ENCODE results near the gene DYDC1. TPM values are rescaled to one million over a fixed set of nuclear protein-coding genes. Genes with fewer than 3 reads are reported as not detected.

Gene DYDC1
- polyA plus RNA-seq, 1 of the 3 experiments (the other 2 are of a cell fraction), result not detected

DNA sequence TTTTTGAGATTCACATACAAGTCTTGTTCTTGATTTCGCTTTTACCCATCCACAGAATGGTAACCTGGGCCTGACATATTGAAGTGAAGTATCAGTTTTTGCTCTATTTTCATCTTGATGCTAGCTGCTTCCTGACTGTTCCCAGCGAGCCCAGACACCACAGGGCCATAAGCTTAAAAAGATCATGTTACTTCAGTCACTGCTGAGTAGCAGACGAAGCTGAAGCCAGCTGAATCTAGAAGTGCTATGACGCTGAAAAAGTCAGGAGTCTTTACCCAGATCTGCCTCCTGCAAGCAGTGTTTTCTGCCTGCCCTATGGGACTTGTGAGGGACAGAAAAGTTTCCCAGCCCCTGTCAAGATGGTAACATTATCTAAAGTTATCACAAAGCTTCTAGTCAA is 49.1 kb upstream of the DYDC1 start:
- no peaks in the 10 kb centered on the region for H3K9me2 ChIP-seq
- H3K79me2 ChIP-seq (ENCODE audit: insufficient read depth), result no peaks in the 10 kb centered on the region
- H3K36me3 ChIP-seq (replicated peaks in 1 of 2; ENCODE audit: control insufficient read depth in 1 of 2, insufficient read depth in 2 of 2, low read length in 1 of 2), result no peaks in the 10 kb centered on the region
- no peak overlapping the region for H3K4me2 ChIP-seq
- H2AFZ ChIP-seq (ENCODE audit: low read depth), result no peak overlapping the region
- peaks cover 5% of the 10 kb centered on the region for H3F3A ChIP-seq (replicated peaks; ENCODE audit: insufficient read depth)
- H3K9me3 ChIP-seq, result no peaks in the 10 kb centered on the region
- H3K4me1 ChIP-seq (ENCODE audit: control insufficient read depth in 1 of 2, insufficient read depth in 2 of 2, low read depth in 1 of 2, low read length in 1 of 2), result peaks cover 0 to 24% of the 10 kb centered on the region in 2 experiments; a peak in 2 of 4 replicates
- ChIA-PET CTCF (interaction anchor here (0.6 to 3.5 kb wide), 6 partner anchors 8 to 100 kb away, joined by 3 to 16 read pairs (median 4); no protein-coding TSS in a partner anchor), POLR2A (no interaction called here)
- no peaks in the 10 kb centered on the region for H3K27me3 ChIP-seq (ENCODE audit: insufficient read depth)
- TF ChIP-seq, protein P1, sequence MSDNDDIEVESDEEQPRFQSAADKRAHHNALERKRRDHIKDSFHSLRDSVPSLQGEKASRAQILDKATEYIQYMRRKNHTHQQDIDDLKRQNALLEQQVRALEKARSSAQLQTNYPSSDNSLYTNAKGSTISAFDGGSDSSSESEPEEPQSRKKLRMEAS (IDR thresholded peaks at IDR 0.05; ENCODE audit: low read depth), result no peak
- TF ChIP-seq, protein P2, sequence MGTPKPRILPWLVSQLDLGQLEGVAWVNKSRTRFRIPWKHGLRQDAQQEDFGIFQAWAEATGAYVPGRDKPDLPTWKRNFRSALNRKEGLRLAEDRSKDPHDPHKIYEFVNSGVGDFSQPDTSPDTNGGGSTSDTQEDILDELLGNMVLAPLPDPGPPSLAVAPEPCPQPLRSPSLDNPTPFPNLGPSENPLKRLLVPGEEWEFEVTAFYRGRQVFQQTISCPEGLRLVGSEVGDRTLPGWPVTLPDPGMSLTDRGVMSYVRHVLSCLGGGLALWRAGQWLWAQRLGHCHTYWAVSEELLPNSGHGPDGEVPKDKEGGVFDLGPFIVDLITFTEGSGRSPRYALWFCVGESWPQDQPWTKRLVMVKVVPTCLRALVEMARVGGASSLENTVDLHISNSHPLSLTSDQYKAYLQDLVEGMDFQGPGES (IDR thresholded peaks at IDR 0.05; ENCODE audit: low read depth, low read length), result no peak
- H3K4me3 ChIP-seq (ENCODE audit: low read depth in 2 of 2, low read length in 1 of 2), result no peak overlapping the region
- no peak overlapping the region; a peak in 1 of 4 replicates for H3K27ac ChIP-seq (ENCODE audit: low read depth in 2 of 2, low read length in 1 of 2)
- WGBS (ENCODE audit: low lambda C conversion rate), result 82% methylated on average over 4 of the region's 4 CpGs
- H4K20me1 ChIP-seq (ENCODE audit: insufficient read depth), result no peaks in the 10 kb centered on the region
- no peak overlapping the region for H3K9ac ChIP-seq
- DNase-seq, result no peak

DNA sequence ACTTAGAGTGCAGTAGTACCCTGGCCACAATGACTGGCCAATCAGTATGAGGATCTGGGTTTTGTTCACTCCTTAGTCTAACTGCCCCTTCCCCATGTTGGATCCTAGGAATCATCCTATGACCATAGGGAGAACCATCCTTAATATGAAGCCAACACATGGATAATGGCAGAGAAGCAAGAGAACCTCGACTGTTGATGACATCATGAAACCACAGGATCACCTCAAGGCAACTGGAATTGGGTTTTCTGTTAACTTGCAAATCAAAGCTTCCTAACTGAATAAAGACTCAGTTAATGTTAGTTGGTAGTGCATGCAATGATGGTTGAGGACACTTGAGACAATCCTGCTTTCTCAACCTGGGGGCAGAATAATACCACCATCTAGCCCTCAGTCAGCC is 48.5 kb upstream of the DYDC1 start:
- H3K4me2 ChIP-seq, result no peak overlapping the region
- no peak for TF ChIP-seq RFX5 (IDR thresholded peaks at IDR 0.05; ENCODE audit: low read length)
- TF ChIP-seq, protein P1 (IDR thresholded peaks at IDR 0.05; ENCODE audit: low read depth), result no peak
- no peak for TF ChIP-seq MXI1 (IDR thresholded peaks at IDR 0.05; ENCODE audit: low read depth, low read length)
- TF ChIP-seq, protein P3, sequence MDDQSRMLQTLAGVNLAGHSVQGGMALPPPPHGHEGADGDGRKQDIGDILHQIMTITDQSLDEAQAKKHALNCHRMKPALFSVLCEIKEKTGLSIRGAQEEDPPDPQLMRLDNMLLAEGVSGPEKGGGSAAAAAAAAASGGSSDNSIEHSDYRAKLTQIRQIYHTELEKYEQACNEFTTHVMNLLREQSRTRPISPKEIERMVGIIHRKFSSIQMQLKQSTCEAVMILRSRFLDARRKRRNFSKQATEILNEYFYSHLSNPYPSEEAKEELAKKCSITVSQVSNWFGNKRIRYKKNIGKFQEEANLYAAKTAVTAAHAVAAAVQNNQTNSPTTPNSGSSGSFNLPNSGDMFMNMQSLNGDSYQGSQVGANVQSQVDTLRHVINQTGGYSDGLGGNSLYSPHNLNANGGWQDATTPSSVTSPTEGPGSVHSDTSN (IDR thresholded peaks at IDR 0.05), result no peak
- TF ChIP-seq TAF1 (IDR thresholded peaks at IDR 0.05; ENCODE audit: borderline replicate concordance, low read depth, low read length), result no peak
- no peak for TF ChIP-seq YY1 (IDR thresholded peaks at IDR 0.05; ENCODE audit: low read depth)
- no peak for TF ChIP-seq NFIC (IDR thresholded peaks at IDR 0.05; ENCODE audit: borderline replicate concordance)
- TF ChIP-seq TEAD4 (IDR thresholded peaks at IDR 0.05; ENCODE audit: borderline replicate concordance, insufficient read depth), result no peak
- no peak for TF ChIP-seq FOXM1 (IDR thresholded peaks at IDR 0.05; ENCODE audit: low read depth)
- TF ChIP-seq, protein P4, sequence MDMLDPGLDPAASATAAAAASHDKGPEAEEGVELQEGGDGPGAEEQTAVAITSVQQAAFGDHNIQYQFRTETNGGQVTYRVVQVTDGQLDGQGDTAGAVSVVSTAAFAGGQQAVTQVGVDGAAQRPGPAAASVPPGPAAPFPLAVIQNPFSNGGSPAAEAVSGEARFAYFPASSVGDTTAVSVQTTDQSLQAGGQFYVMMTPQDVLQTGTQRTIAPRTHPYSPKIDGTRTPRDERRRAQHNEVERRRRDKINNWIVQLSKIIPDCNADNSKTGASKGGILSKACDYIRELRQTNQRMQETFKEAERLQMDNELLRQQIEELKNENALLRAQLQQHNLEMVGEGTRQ (IDR thresholded peaks at IDR 0.05; ENCODE audit: borderline replicate concordance, low read depth, low read length), result no peak
- CTCF ChIA-PET, result interaction anchor here (1.1 to 3.5 kb wide), 4 partner anchors 9 to 101 kb away, joined by 3 to 16 read pairs (median 8); no protein-coding TSS in a partner anchor
- H3K9ac ChIP-seq, result no peak overlapping the region
- no peaks in the 10 kb centered on the region for H4K20me1 ChIP-seq (ENCODE audit: insufficient read depth)
- H3K9me3 ChIP-seq, result no peaks in the 10 kb centered on the region
- 50% methylated on average over 1 of the region's 1 CpG for WGBS (ENCODE audit: low lambda C conversion rate)
- POLR2A ChIA-PET, result no interaction called here
- no peak overlapping the region for H3K27ac ChIP-seq (ENCODE audit: low read depth in 2 of 2, low read length in 1 of 2)
- no peaks in the 10 kb centered on the region for H3K36me3 ChIP-seq (replicated peaks in 1 of 2; ENCODE audit: control insufficient read depth in 1 of 2, insufficient read depth in 2 of 2, low read length in 1 of 2)
- no peak overlapping the region for H2AFZ ChIP-seq (ENCODE audit: low read depth)
- peaks cover 5% of the 10 kb centered on the region for H3F3A ChIP-seq (replicated peaks; ENCODE audit: insufficient read depth)
- DNase-seq, result no peak
- peaks cover 0 to 23% of the 10 kb centered on the region in 2 experiments; a peak in 2 of 4 replicates for H3K4me1 ChIP-seq (ENCODE audit: control insufficient read depth in 1 of 2, insufficient read depth in 2 of 2, low read depth in 1 of 2, low read length in 1 of 2)
- H3K9me2 ChIP-seq, result no peaks in the 10 kb centered on the region
- H3K79me2 ChIP-seq (ENCODE audit: insufficient read depth), result no peaks in the 10 kb centered on the region
- H3K27me3 ChIP-seq (ENCODE audit: insufficient read depth), result no peaks in the 10 kb centered on the region
- no peak overlapping the region for H3K4me3 ChIP-seq (ENCODE audit: low read depth in 2 of 2, low read length in 1 of 2)
